SH-SY5Y (cell line): ENCODE data around the gene SELL.

Source experiments
- GATA2 ChIP-seq: IDR thresholded peaks from 2 replicates; pipeline ENCODE4 v1.6.1; 2011; ENCODE audit warnings: mild to moderate bottlenecking, low read depth, low read length
- GATA3 ChIP-seq: IDR thresholded peaks from 2 replicates; pipeline ENCODE4 v1.6.1; 2011; ENCODE audit warnings: low read depth, mild to moderate bottlenecking, low read length, moderate library complexity

DNA sequence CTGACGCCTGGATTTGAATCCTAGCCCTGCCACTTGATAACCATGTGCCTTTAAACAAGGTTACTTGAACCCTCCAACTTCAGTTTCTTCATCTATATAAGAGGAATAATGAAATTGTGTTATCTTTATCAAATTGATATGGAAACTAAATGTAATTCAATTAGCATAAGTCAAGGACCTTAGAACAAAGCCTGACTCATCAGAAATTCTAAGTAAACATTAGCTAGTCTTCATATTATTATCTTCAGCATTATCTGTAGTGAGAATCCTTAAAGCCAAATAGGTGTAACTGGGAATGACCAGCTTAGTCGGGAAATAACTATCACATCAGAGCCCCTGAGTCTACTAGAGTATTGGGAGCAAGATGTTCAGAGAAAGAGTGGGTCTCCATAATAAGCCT lies 6.6 kb downstream of the SELL start:
- TF ChIP-seq GATA2 (no peak), GATA3 (no peak)
